Transverse colon (tissue), 4 donors: ENCODE results near the gene KCTD1.

Experiments
- CTCF ChIP-seq, 5 experiments: fragments of 200-600 bp in 3 of 5; fragments of 450-650 bp in 2 of 5; sonication (generic) in 3 of 5; IDR thresholded peaks; 1 replicate in 2 of 5; 2 replicates in 3 of 5; pipeline ENCODE4 v1.5.1; 2016 to 2017; ENCODE audit warnings: antibody characterized with exemption in 5 of 5, inconsistent platforms in 3 of 5, mild to moderate bottlenecking in 2 of 5, moderate library complexity in 1 of 5
- POLR2AphosphoS5 ChIP-seq, 3 donors: sonication (generic); formaldehyde crosslinking; IDR thresholded peaks; one replicate each; pipeline ENCODE4 v1.6.1; 2016; ENCODE audit warnings: antibody characterized with exemption in 3 of 3

- TF ChIP-seq CTCF (IDR thresholded peaks at IDR 0.05), result no peak
- no peak for TF ChIP-seq POLR2AphosphoS5 (IDR thresholded peaks at IDR 0.05)
Measured at GRCh38 chr18:26473672-26474071, 74.7 kb downstream of the KCTD1 start.
